ENCODE results near the gene TMEM61. TPM values are rescaled to one million over a fixed set of nuclear protein-coding genes. Genes with fewer than 3 reads are reported as not detected.

The TMEM61 gene
- total RNA-seq, 1 donor from 2014 or later: not detected

- Histone ChIP-seq H3K9ac (no peak overlapping the region), H3K9me3 (ENCODE audit: low read depth) (no peaks in the 10 kb centered on the region), H2AFZ (replicated peaks) (no peak overlapping the region), H3K4me2 (no peak overlapping the region), H3K79me2 (ENCODE audit: low read depth) (no peaks in the 10 kb centered on the region), H3K4me1 (peaks cover 8% of the 10 kb centered on the region), H3F3A (ENCODE audit: low read depth) (no peaks in the 10 kb centered on the region), H3K27ac (no peak overlapping the region), H3K36me3 (no peaks in the 10 kb centered on the region), H3K4me3 (no peak overlapping the region), H4K20me1 (ENCODE audit: low read depth) (no peaks in the 10 kb centered on the region), H3K27me3 (peaks cover 12% of the 10 kb centered on the region)
- peaks cover 27% of the 10 kb centered on the region for H3K4me1 Mint-ChIP-seq
- no peaks in the 10 kb centered on the region for H3K9me3 Mint-ChIP-seq
- no peak for DNase-seq (ENCODE audit: low spot score)
- H3K4me3 Mint-ChIP-seq: no peak overlapping the region
- no peaks in the 10 kb centered on the region for H3K36me3 Mint-ChIP-seq
- peak overlapping the region; percentile 72 for H3K27ac Mint-ChIP-seq
- H3K27me3 Mint-ChIP-seq (ENCODE audit: insufficient read depth, low read depth): peaks cover 16% of the 10 kb centered on the region
- TF ChIP-seq CTCF (IDR thresholded peaks at IDR 0.05) (no peak), EZH2phosphoT487 (IDR thresholded peaks at IDR 0.05) (no peak), EZH2 (IDR thresholded peaks at IDR 0.05) (no peak)
Measured at GRCh38 chr1:54990916-54991315, 10.5 kb downstream of the TMEM61 start.

DNA sequence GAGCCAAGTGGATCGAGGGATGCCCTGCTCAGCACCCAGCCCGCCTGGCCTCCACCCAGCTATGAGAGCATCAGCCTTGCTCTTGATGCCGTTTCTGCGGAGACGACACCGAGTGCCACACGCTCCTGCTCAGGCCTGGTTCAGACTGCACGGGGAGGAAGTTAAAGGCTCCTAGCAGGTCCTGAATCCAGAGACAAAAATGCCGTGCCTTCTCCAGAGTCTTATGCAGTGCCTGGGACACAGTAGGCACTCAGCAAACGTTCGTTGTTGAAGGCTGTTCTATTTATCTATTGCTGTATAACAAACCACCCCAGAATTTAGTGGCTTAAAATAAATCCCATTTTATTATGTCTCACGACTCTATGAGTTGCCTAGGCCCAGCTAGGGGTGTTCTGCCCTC is 11.5 kb downstream of the TMEM61 start:
- Histone ChIP-seq H3K79me2 (ENCODE audit: low read depth) (no peaks in the 10 kb centered on the region), H3K27me3 (peaks cover 22% of the 10 kb centered on the region), H3K4me3 (no peak overlapping the region), H3K27ac (no peak overlapping the region), H3F3A (ENCODE audit: low read depth) (no peaks in the 10 kb centered on the region), H3K9ac (no peak overlapping the region), H2AFZ (replicated peaks) (no peak overlapping the region), H4K20me1 (ENCODE audit: low read depth) (no peaks in the 10 kb centered on the region), H3K9me3 (ENCODE audit: low read depth) (no peaks in the 10 kb centered on the region), H3K4me1 (peaks cover 11% of the 10 kb centered on the region), H3K4me2 (no peak overlapping the region), H3K36me3 (no peaks in the 10 kb centered on the region)
- no peaks in the 10 kb centered on the region for H3K36me3 Mint-ChIP-seq
- H3K9me3 Mint-ChIP-seq: no peaks in the 10 kb centered on the region
- TF ChIP-seq CTCF (IDR thresholded peaks at IDR 0.05) (no peak), EZH2 (IDR thresholded peaks at IDR 0.05) (no peak), EZH2phosphoT487 (IDR thresholded peaks at IDR 0.05) (no peak)
- H3K4me1 Mint-ChIP-seq: peaks cover 36% of the 10 kb centered on the region
- DNase-seq (ENCODE audit: low spot score): no peak
- H3K27me3 Mint-ChIP-seq (ENCODE audit: insufficient read depth, low read depth): peaks cover 21% of the 10 kb centered on the region
- no peak overlapping the region for H3K4me3 Mint-ChIP-seq
- peak overlapping the region; percentile 25 for H3K27ac Mint-ChIP-seq

GRCh38 chr1:54993140-54993539 is 12.7 kb downstream of the TMEM61 start:
- no peaks in the 10 kb centered on the region for H3K9me3 ChIP-seq (ENCODE audit: low read depth)
- peaks cover 14% of the 10 kb centered on the region for H3K4me1 ChIP-seq
- peaks cover 34% of the 10 kb centered on the region for H3K4me1 Mint-ChIP-seq
- peaks cover 8% of the 10 kb centered on the region for H3F3A ChIP-seq (ENCODE audit: low read depth)
- H3K36me3 Mint-ChIP-seq: no peaks in the 10 kb centered on the region
- no peak overlapping the region for H3K27ac ChIP-seq
- no peaks in the 10 kb centered on the region for H3K9me3 Mint-ChIP-seq
- H3K79me2 ChIP-seq (ENCODE audit: low read depth): no peaks in the 10 kb centered on the region
- H3K4me2 ChIP-seq: no peak overlapping the region
- H3K4me3 Mint-ChIP-seq: no peak overlapping the region
- no peaks in the 10 kb centered on the region for H4K20me1 ChIP-seq (ENCODE audit: low read depth)
- DNase-seq (ENCODE audit: low spot score): no peak
- peaks cover 25% of the 10 kb centered on the region for H3K27me3 Mint-ChIP-seq (ENCODE audit: insufficient read depth, low read depth)
- TF ChIP-seq CTCF (IDR thresholded peaks at IDR 0.05): no peak
- no peak for TF ChIP-seq EZH2phosphoT487 (IDR thresholded peaks at IDR 0.05)
- no peak for TF ChIP-seq EZH2 (IDR thresholded peaks at IDR 0.05)
- no peak overlapping the region for H2AFZ ChIP-seq (replicated peaks)
- H3K27me3 ChIP-seq: peaks cover 34% of the 10 kb centered on the region
- no peaks in the 10 kb centered on the region for H3K36me3 ChIP-seq
- H3K27ac Mint-ChIP-seq: no peak overlapping the region
- H3K4me3 ChIP-seq: no peak overlapping the region
- H3K9ac ChIP-seq: no peak overlapping the region

Measured in neural progenitor cell (in vitro differentiated cells).